Activated CD4-positive, alpha-beta T cell treated with anti-CD3 and anti-CD28 coated beads, Interleukin-2, amount 50 U/mL, for 1 hour (primary cell): ENCODE measurements around the gene TXNRD2.
"Not testable (repeated sequence)": the region's sequence is repeated elsewhere in the genome, so short reads cannot be mapped to it uniquely, and the experiment has no call there.

Experiments used
- DNase-seq: peaks from one replicate; pipeline ENCODE4 v3.0.0-alpha.2; 2020

TXNRD2 gene

GRCh38 chr22:19942157-19943081 is 801 bp upstream of the TXNRD2 start:
- DNase-seq, result no peak

GRCh38 chr22:19940536-19941364 is 868 bp downstream of the TXNRD2 start:
- no peak for DNase-seq

GRCh38 chr22:19937616-19938473 is 3.8 kb downstream of the TXNRD2 start:
- DNase-seq, result no peak

GRCh38 chr22:19936513-19936912 is 5.1 kb downstream of the TXNRD2 start:
- DNase-seq, result no peak

GRCh38 chr22:19935123-19935718 is 6.4 kb downstream of the TXNRD2 start:
- not testable (repeated sequence) for DNase-seq

GRCh38 chr22:19933341-19934241 is 8.0 kb downstream of the TXNRD2 start:
- DNase-seq, result no peak

GRCh38 chr22:19932367-19933206 is 9.0 kb downstream of the TXNRD2 start:
- no peak for DNase-seq

GRCh38 chr22:19931514-19931913 is 10.1 kb downstream of the TXNRD2 start:
- DNase-seq, result no peak

GRCh38 chr22:19930551-19931486 is 10.8 kb downstream of the TXNRD2 start:
- DNase-seq, result no peak

- DNase-seq, result no peak
Observed at GRCh38 chr22:19929586-19930550, 11.8 kb downstream of the TXNRD2 start.

GRCh38 chr22:19928207-19928606 is 13.4 kb downstream of the TXNRD2 start:
- no peak for DNase-seq

- DNase-seq, result no peak
Observed at GRCh38 chr22:19927696-19928095, 13.9 kb downstream of the TXNRD2 start.

- DNase-seq, result not testable (repeated sequence)
Observed at GRCh38 chr22:19926028-19926427, 15.6 kb downstream of the TXNRD2 start.

GRCh38 chr22:19923914-19924513 is 17.6 kb downstream of the TXNRD2 start:
- DNase-seq, result no peak

GRCh38 chr22:19921544-19922081 is 20.0 kb downstream of the TXNRD2 start:
- DNase-seq, result no peak

GRCh38 chr22:19919701-19920363 is 21.8 kb downstream of the TXNRD2 start:
- DNase-seq, result no peak
